ENCODE results near the gene CAMTA1. TPM values are rescaled to one million over a fixed set of nuclear protein-coding genes. Genes with fewer than 3 reads are reported as not detected.

CAMTA1 gene
- total RNA-seq, 2 experiments from 2014 or later = 43.9 to 73.3 TPM

DNA sequence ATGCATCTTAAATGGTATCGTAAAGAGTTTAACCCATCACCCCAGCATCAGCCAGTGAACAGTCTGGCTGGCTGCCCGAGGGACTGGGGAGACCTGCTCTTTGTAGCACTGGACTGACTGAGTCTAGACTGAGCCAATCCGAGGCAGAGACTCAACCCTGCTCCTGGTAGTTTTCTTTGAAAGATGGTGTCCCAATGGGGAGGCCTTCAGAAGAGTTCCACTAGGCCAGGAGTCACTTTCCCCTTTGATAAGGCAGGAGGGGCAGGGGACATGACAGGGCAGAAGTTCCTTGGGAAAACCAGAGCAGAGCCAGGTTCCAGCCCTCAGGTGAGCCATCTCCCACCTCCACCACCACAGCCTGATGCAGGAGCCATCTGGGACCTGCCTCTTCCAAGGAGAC is 203.5 kb downstream of the CAMTA1 start:
- H3K36me3 ChIP-seq (ENCODE audit: insufficient read depth, low read length) = no peaks in the 10 kb centered on the region
- no peak overlapping the region for H3K27ac ChIP-seq (ENCODE audit: low read depth, low read length, poor library complexity, severe bottlenecking)
- H3K79me2 ChIP-seq (ENCODE audit: insufficient read depth, low read depth, low read length) = no peaks in the 10 kb centered on the region
- no peaks in the 10 kb centered on the region for H4K20me1 ChIP-seq (ENCODE audit: insufficient read depth, low read length)
- intact Hi-C loops (cut with micrococcal nuclease; ENCODE audit: unreplicated experiment) = no loop called here
- H3K4me1 ChIP-seq (ENCODE audit: insufficient read depth, low read length, poor library complexity, severe bottlenecking) = no peaks in the 10 kb centered on the region
- no peak overlapping the region for H3K4me2 ChIP-seq (ENCODE audit: low read length)
- no TSS peak for BruUV-seq (replicated peaks)
- no peak overlapping the region for H2AFZ ChIP-seq (ENCODE audit: low read length)
- POLR2A ChIA-PET = no interaction called here
- no peaks in the 10 kb centered on the region; the same call in 1 of the 2 replicates for H3K9me3 ChIP-seq (ENCODE audit: low read length)
- H3K4me3 ChIP-seq (ENCODE audit: low read depth, low read length, poor library complexity, severe bottlenecking) = no peak overlapping the region
- no peaks in the 10 kb centered on the region for H3K9me2 ChIP-seq (ENCODE audit: insufficient read depth, low read length)
- CTCF ChIA-PET (ENCODE audit: unreplicated experiment) = no interaction called here
- no peak for TF ChIP-seq EZH2phosphoT487 (IDR thresholded peaks at IDR 0.05; ENCODE audit: borderline replicate concordance, low read depth, low read length)
- TF ChIP-seq, protein P1, sequence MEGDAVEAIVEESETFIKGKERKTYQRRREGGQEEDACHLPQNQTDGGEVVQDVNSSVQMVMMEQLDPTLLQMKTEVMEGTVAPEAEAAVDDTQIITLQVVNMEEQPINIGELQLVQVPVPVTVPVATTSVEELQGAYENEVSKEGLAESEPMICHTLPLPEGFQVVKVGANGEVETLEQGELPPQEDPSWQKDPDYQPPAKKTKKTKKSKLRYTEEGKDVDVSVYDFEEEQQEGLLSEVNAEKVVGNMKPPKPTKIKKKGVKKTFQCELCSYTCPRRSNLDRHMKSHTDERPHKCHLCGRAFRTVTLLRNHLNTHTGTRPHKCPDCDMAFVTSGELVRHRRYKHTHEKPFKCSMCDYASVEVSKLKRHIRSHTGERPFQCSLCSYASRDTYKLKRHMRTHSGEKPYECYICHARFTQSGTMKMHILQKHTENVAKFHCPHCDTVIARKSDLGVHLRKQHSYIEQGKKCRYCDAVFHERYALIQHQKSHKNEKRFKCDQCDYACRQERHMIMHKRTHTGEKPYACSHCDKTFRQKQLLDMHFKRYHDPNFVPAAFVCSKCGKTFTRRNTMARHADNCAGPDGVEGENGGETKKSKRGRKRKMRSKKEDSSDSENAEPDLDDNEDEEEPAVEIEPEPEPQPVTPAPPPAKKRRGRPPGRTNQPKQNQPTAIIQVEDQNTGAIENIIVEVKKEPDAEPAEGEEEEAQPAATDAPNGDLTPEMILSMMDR (conservative IDR thresholded peaks at IDR 0.05; ENCODE audit: low read length) = no peak
- DNase-seq (ENCODE audit: low spot score) = no peak

DNA sequence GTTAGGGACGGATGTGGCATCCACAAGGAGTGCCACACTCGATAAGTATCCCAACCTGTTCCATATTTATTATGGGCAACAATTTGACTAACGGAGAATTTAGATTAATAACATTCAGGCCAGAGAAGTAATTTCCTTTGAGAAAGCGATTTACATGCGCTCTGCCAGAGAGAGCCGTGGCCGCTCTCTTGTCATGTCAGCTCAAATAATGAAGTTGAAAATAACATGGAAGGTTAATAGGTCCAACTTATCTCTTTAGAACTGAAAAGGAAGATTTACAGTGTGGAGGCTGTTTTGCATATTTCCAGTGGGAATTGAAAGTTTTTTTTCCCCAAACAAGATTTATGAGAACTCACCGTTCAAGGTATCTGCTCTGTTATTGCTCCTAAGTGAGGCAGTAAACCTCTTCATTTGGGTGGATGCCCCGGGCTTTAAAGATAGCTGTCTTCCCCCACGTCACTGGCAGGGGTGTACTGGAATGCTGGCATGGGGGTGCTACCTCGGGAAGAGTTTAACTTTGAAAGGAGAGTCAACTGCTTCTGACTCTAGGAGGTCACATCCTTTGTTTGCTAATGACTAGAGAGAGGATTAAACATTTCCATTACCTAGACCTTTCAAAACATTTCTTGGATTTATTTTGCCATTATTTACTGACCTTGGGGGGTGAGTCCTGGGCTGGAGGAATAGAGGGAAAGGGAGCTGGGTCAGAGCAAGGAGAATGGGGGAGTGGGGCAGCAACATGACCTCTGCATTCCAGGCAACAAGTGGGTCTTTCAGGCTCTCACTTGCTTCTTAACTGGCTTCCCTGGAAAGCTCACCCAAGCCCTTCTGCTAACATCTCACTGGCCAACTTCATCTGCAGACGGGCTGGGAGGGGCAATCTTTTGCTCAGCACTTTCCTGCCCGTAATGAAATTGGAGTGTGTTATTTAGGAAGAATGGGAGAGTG is 204.2 kb downstream of the CAMTA1 start:
- Histone ChIP-seq H4K20me1 (ENCODE audit: insufficient read depth, low read length) (no peaks in the 10 kb centered on the region), H2AFZ (ENCODE audit: low read length) (no peak overlapping the region), H3K27ac (ENCODE audit: low read depth, low read length, poor library complexity, severe bottlenecking) (no peak overlapping the region), H3K4me3 (ENCODE audit: low read depth, low read length, poor library complexity, severe bottlenecking) (no peak overlapping the region), H3K9me3 (ENCODE audit: low read length) (no peaks in the 10 kb centered on the region; the same call in 1 of the 2 replicates), H3K79me2 (ENCODE audit: insufficient read depth, low read depth, low read length) (no peaks in the 10 kb centered on the region), H3K36me3 (ENCODE audit: insufficient read depth, low read length) (no peaks in the 10 kb centered on the region), H3K4me1 (ENCODE audit: insufficient read depth, low read length, poor library complexity, severe bottlenecking) (no peaks in the 10 kb centered on the region), H3K9me2 (ENCODE audit: insufficient read depth, low read length) (no peaks in the 10 kb centered on the region), H3K4me2 (ENCODE audit: low read length) (no peak overlapping the region)
- CTCF ChIA-PET (ENCODE audit: unreplicated experiment) = no interaction called here
- no peak for TF ChIP-seq EZH2phosphoT487 (IDR thresholded peaks at IDR 0.05; ENCODE audit: borderline replicate concordance, low read depth, low read length)
- TF ChIP-seq, protein P1 (conservative IDR thresholded peaks at IDR 0.05; ENCODE audit: low read length) = no peak
- intact Hi-C loops (cut with micrococcal nuclease; ENCODE audit: unreplicated experiment) = no loop called here
- BruUV-seq (replicated peaks) = no TSS peak
- DNase-seq (ENCODE audit: low spot score) = no peak
- POLR2A ChIA-PET = no interaction called here

DNA sequence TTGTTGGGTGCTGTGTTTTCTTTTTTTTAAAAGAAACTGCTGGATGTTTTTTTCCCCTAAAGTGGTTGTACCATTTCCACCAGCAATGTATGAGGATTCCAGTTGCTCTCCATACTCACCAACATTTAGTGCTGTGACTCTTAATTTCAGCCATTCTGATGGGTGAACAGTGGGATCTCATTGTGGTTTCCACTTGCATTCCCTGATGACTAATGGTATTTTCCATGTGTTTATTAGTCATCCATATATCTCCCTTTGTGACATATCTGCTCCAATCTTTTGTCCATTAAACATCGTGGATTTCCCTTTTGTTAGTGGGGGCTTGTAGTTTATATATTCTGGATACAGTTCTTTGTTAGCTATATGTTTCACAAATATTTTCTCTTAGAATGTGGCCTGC is 206.0 kb downstream of the CAMTA1 start:
- Histone ChIP-seq H3K4me2 (ENCODE audit: low read length) (no peak overlapping the region), H3K27ac (ENCODE audit: low read depth, low read length, poor library complexity, severe bottlenecking) (no peak overlapping the region), H3K4me3 (ENCODE audit: low read depth, low read length, poor library complexity, severe bottlenecking) (no peak overlapping the region), H3K36me3 (ENCODE audit: insufficient read depth, low read length) (no peaks in the 10 kb centered on the region), H3K9me3 (ENCODE audit: low read length) (no peaks in the 10 kb centered on the region; the same call in 1 of the 2 replicates), H2AFZ (ENCODE audit: low read length) (no peak overlapping the region), H4K20me1 (ENCODE audit: insufficient read depth, low read length) (no peaks in the 10 kb centered on the region), H3K4me1 (ENCODE audit: insufficient read depth, low read length, poor library complexity, severe bottlenecking) (no peaks in the 10 kb centered on the region), H3K9me2 (ENCODE audit: insufficient read depth, low read length) (no peaks in the 10 kb centered on the region), H3K79me2 (ENCODE audit: insufficient read depth, low read depth, low read length) (no peaks in the 10 kb centered on the region)
- intact Hi-C loops (cut with micrococcal nuclease; ENCODE audit: unreplicated experiment) = no loop called here
- ChIA-PET CTCF (ENCODE audit: unreplicated experiment) (no interaction called here), POLR2A (no interaction called here)
- no TSS peak for BruUV-seq (replicated peaks)
- DNase-seq (ENCODE audit: low spot score) = no peak
- no peak for TF ChIP-seq EZH2phosphoT487 (IDR thresholded peaks at IDR 0.05; ENCODE audit: borderline replicate concordance, low read depth, low read length)
- TF ChIP-seq, protein P1 (conservative IDR thresholded peaks at IDR 0.05; ENCODE audit: low read length) = no peak
